Glutamatergic neuron (in vitro differentiated cells): ENCODE results near the gene STRADA. TPM values are rescaled to one million over a fixed set of nuclear protein-coding genes. Genes with fewer than 3 reads are reported as not detected.

Experiments used
- DNase-seq: peaks from one replicate; pipeline ENCODE4 v3.0.0; 2022
- H3K27ac Mint-ChIP-seq: one replicate; pipeline ENCODE4 v1.8.0; 2020; ENCODE audit warnings: mild to moderate bottlenecking, mixed read lengths, inconsistent platforms; ENCODE audit not compliant: unreplicated experiment
- H3K27me3 Mint-ChIP-seq: one replicate; pipeline ENCODE4 v1.8.0; 2020; ENCODE audit warnings: mild to moderate bottlenecking, moderate library complexity, mixed read lengths, inconsistent platforms; ENCODE audit not compliant: unreplicated experiment
- H3K36me3 Mint-ChIP-seq: one replicate; pipeline ENCODE4 v1.8.0; 2020; ENCODE audit warnings: mild to moderate bottlenecking, mixed read lengths, inconsistent platforms; ENCODE audit not compliant: unreplicated experiment
- H3K4me1 Mint-ChIP-seq: one replicate; pipeline ENCODE4 v1.8.0; 2020; ENCODE audit warnings: mild to moderate bottlenecking, low read depth, mixed read lengths, inconsistent platforms; ENCODE audit not compliant: unreplicated experiment
- H3K4me3 Mint-ChIP-seq: one replicate; pipeline ENCODE4 v1.8.0; 2020; ENCODE audit warnings: mild to moderate bottlenecking, mixed read lengths, inconsistent platforms; ENCODE audit not compliant: unreplicated experiment
- H3K9me3 Mint-ChIP-seq: one replicate; pipeline ENCODE4 v1.8.0; 2020; ENCODE audit warnings: mild to moderate bottlenecking, moderate library complexity, mixed read lengths, inconsistent platforms; ENCODE audit not compliant: unreplicated experiment
- CTCF ChIP-seq: fragments of 200-600 bp; sonication (generic); IDR thresholded peaks from one replicate; pipeline ENCODE4 v1.5.0; 2021; ENCODE audit not compliant: partially characterized antibody, unreplicated experiment
- total RNA-seq: library from RNA; stranded (reverse); fragmentation: NEBNext Ultra II Directional; extraction: Animal tissue kit (Norgen Biotek cat#: 25700); gene quantifications from one replicate; pipeline ENCODE4 v1.2.1, GENCODE V29; 2021; ENCODE audit not compliant: unreplicated experiment

STRADA gene
- total RNA-seq, 1 donor from 2014 or later = 58.8 TPM

DNA sequence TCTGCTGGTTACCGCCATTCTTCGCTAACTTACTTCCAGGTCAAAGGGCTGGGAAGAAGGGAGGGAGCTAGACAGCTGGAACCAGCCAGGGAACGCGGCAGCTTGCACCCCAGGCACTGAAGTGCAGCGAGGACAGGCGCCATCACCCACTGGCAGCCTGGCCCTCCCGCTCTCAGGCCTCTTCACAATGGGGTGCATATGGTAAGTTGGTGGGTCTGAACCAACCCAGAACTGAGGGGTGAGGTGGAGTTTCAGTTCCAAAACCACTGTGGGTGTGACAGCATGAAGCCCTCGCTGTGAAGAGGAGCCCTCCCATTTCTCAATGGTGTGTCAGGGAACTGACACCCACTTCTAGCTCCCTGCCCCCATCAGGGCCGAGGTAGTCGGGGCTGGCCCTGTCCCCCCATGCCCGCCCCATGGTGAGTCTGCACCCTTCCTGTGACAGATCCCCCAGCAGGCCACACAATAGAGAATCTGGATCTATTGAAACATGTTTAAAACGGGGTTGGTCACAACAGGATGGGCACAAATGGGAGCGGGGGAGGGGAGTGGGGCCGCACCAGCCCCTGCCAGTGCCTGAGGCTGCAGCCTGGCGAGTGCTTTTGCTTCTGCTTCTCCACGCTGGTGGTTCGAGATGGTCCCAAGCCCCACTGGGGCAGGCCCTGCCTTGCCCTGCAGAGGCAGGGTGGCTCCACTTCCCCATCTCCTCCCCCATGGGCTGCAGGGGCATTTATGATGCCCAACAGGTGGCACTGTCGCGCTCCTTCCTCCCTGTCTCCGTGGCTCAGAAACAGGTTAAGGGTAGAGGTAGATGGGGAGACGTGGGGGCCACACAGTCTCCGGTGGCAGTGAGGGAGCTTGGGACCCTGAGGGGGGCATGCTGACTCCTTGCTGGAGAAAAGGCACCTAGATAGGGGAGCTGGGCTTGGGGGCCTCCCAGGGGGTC, 44.0 kb downstream of the STRADA start:
- Mint-ChIP-seq H3K4me3 (peak overlapping the region; percentile 87), H3K27me3 (peaks cover 31% of the 10 kb centered on the region), H3K9me3 (peaks cover 40% of the 10 kb centered on the region), H3K36me3 (no peaks in the 10 kb centered on the region), H3K27ac (peak overlapping the region; percentile 99), H3K4me1 (peaks cover 44% of the 10 kb centered on the region)
- TF ChIP-seq CTCF = peak; percentile 21
- DNase-seq = peak; percentile 55

- peak; percentile 62 for TF ChIP-seq CTCF
- Mint-ChIP-seq H3K4me3 (peak overlapping the region; percentile 87), H3K9me3 (peaks cover 34% of the 10 kb centered on the region), H3K36me3 (no peaks in the 10 kb centered on the region), H3K27ac (peak overlapping the region; percentile 99), H3K27me3 (peaks cover 32% of the 10 kb centered on the region), H3K4me1 (peaks cover 50% of the 10 kb centered on the region)
- DNase-seq = no peak
Observed at GRCh38 chr17:63696381-63696961, 45.1 kb downstream of the STRADA start.

DNA sequence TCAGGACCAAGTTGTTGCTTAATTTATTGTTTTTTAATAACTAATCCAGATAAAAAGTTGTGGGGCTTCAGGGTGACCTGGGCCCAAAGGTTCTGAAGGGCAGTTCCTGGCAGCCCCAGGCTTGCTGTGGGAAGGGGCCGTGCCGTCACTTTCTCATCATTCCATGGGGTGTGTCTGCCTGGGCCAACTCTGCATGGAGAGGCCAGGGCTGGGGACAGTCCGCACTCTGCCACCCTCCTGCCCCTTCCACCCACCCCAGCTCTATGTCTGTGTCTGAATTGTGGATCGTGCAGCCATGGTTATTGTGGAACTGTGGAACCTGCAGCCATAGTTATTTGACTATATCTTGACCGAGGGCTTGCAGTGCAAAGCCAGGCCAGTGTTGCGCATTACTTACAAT, 45.7 kb downstream of the STRADA start:
- Mint-ChIP-seq H3K27ac (peak overlapping the region; percentile 99), H3K4me1 (peaks cover 54% of the 10 kb centered on the region), H3K27me3 (peaks cover 28% of the 10 kb centered on the region), H3K9me3 (peaks cover 30% of the 10 kb centered on the region), H3K36me3 (no peaks in the 10 kb centered on the region), H3K4me3 (peak overlapping the region; percentile 87)
- no peak for DNase-seq
- no peak for TF ChIP-seq CTCF

DNA sequence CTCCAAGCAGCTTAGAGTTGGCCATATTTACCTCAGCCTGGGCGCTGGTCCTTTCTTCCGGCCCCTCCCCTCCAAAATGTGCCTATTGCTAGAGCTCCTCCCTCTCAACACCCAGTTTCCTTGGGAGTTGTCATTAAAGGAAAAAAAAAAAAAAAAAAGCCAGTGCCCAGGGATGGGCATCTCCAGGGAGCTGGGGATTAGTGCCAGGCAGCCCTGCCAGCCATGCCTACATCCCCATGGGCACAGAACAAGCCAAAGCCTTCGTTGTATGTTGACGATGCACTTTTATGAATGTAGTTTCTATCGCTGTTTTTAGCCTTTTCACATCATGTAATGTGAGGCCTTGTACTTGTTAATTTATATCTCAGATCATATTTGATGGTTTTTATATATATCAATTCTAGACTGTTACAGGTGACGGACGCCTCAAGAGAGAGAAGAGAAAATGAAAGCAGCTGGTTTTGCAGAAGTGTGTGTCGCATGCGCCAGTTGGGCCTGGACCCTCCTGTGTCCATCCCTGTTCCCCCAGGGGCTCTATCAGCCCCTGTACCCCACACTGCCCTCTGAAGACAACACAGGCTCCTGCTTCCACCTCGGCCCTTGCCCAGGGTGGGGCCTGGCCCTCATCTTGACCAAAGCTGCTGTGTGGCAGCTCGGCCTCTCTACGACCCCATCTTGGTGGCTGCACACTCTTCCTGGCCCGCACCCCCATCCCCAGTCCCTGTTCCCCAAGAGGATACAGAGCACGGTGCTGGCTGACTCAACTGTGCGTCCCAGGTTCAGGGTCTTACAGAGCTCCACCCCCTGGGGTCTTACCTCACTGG, 46.4 kb downstream of the STRADA start:
- TF ChIP-seq CTCF = no peak
- peaks cover 28% of the 10 kb centered on the region for H3K27me3 Mint-ChIP-seq
- H3K9me3 Mint-ChIP-seq = peaks cover 30% of the 10 kb centered on the region
- H3K36me3 Mint-ChIP-seq = no peaks in the 10 kb centered on the region
- H3K27ac Mint-ChIP-seq = peak overlapping the region; percentile 99
- H3K4me1 Mint-ChIP-seq = peaks cover 55% of the 10 kb centered on the region
- H3K4me3 Mint-ChIP-seq = peak overlapping the region; percentile 68
- peak; percentile 31 for DNase-seq
